ENCODE data around the gene GPRC6A. TPM values are rescaled to one million over a fixed set of nuclear protein-coding genes. Genes with fewer than 3 reads are reported as not detected.
"Not testable (repeated sequence)": the region's sequence is repeated elsewhere in the genome, so short reads cannot be mapped to it uniquely, and the experiment has no call there.

Gene GPRC6A
- not detected for polyA plus RNA-seq

GRCh38 chr6:116828983-116829382 lies at the start of gene GPRC6A:
TSS of gene GPRC6A (minus strand) at chr6:116829083. CDS start at chr6:116829013, 70 bp downstream.
- H3K36me3 Mint-ChIP-seq: no peaks in the 10 kb centered on the region
- H3K27me3 Mint-ChIP-seq (ENCODE audit: low read depth in 3 of 3): peaks cover 0 to 2% (median 0%) of the 10 kb centered on the region in 3 donors
- no peak within 1 kb of the TSS for H3K4me3 Mint-ChIP-seq
- H3K9me3 Mint-ChIP-seq: peaks cover 0 to 1% (median 0%) of the 10 kb centered on the region in 6 donors
- no peak for DNase-seq
- H3K4me1 Mint-ChIP-seq: no peaks in the 10 kb centered on the region
- H3K27ac Mint-ChIP-seq: no peak within 1 kb of the TSS

- Mint-ChIP-seq H3K9me3 (peaks cover 2 to 21% (median 10%) of the 10 kb centered on the region in 6 donors), H3K4me1 (no peaks in the 10 kb centered on the region), H3K27ac (no peak overlapping the region), H3K36me3 (no peaks in the 10 kb centered on the region), H3K27me3 (ENCODE audit: low read depth in 3 of 3) (peaks cover 0 to 21% (median 8%) of the 10 kb centered on the region in 3 donors), H3K4me3 (no peak overlapping the region)
- no peak for DNase-seq
These were observed 48.9 kb upstream of the GPRC6A start for GRCh38 chr6:116877743-116878142.

GRCh38 chr6:116876635-116877611 lies 48.0 kb upstream of the GPRC6A start, which contains the start of gene RFX6:
TSS of gene RFX6 (plus strand) at chr6:116877242. CDS start at chr6:116877276, 34 bp downstream.
- peaks cover 2 to 21% (median 12%) of the 10 kb centered on the region in 6 donors for H3K9me3 Mint-ChIP-seq
- no peak within 1 kb of the TSS for H3K27ac Mint-ChIP-seq
- H3K4me1 Mint-ChIP-seq: no peaks in the 10 kb centered on the region
- H3K4me3 Mint-ChIP-seq: peak within 1 kb of the TSS in 2 of 5 donors; percentile 23 to 28
- no peak for DNase-seq
- peaks cover 0 to 25% (median 8%) of the 10 kb centered on the region in 3 donors for H3K27me3 Mint-ChIP-seq (ENCODE audit: low read depth in 3 of 3)
- peaks cover 0 to 4% (median 0%) of the 10 kb centered on the region in 3 donors for H3K36me3 Mint-ChIP-seq

- H3K4me1 Mint-ChIP-seq: no peaks in the 10 kb centered on the region
- DNase-seq: no peak
- peaks cover 0 to 25% (median 8%) of the 10 kb centered on the region in 3 donors for H3K27me3 Mint-ChIP-seq (ENCODE audit: low read depth in 3 of 3)
- H3K9me3 Mint-ChIP-seq: peaks cover 4 to 21% (median 12%) of the 10 kb centered on the region in 6 donors
- H3K36me3 Mint-ChIP-seq: peaks cover 0 to 4% (median 0%) of the 10 kb centered on the region in 3 donors
- H3K4me3 Mint-ChIP-seq: peak overlapping the region in 2 of 5 donors; percentile 11 to 28
- H3K27ac Mint-ChIP-seq: no peak overlapping the region
These were observed 47.2 kb upstream of the GPRC6A start for GRCh38 chr6:116876107-116876506.

- DNase-seq: no peak
- Mint-ChIP-seq H3K27ac (no peak overlapping the region), H3K9me3 (peaks cover 6 to 26% (median 13%) of the 10 kb centered on the region in 6 donors), H3K36me3 (peaks cover 0 to 4% (median 0%) of the 10 kb centered on the region in 3 donors), H3K4me3 (no peak overlapping the region), H3K27me3 (ENCODE audit: low read depth in 3 of 3) (peaks cover 0 to 25% (median 7%) of the 10 kb centered on the region in 3 donors), H3K4me1 (no peaks in the 10 kb centered on the region)
These were observed 43.9 kb upstream of the GPRC6A start for GRCh38 chr6:116872771-116873170.

GRCh38 chr6:116866281-116866871 lies 37.5 kb upstream of the GPRC6A start:
- Mint-ChIP-seq H3K9me3 (peaks cover 0 to 16% (median 5%) of the 10 kb centered on the region in 6 donors), H3K27ac (no peak overlapping the region), H3K27me3 (ENCODE audit: low read depth in 3 of 3) (peaks cover 0 to 3% (median under 1%) of the 10 kb centered on the region in 3 donors), H3K4me1 (no peaks in the 10 kb centered on the region), H3K4me3 (no peak overlapping the region), H3K36me3 (no peaks in the 10 kb centered on the region)
- DNase-seq: no peak

- peaks cover 0 to 4% (median 1%) of the 10 kb centered on the region in 3 donors for H3K27me3 Mint-ChIP-seq (ENCODE audit: low read depth in 3 of 3)
- peaks cover 4 to 45% (median 14%) of the 10 kb centered on the region in 6 donors for H3K9me3 Mint-ChIP-seq
- no peaks in the 10 kb centered on the region for H3K4me1 Mint-ChIP-seq
- no peak overlapping the region for H3K27ac Mint-ChIP-seq
- no peak for DNase-seq
- no peaks in the 10 kb centered on the region for H3K36me3 Mint-ChIP-seq
- no peak overlapping the region for H3K4me3 Mint-ChIP-seq
These were observed 30.4 kb upstream of the GPRC6A start for GRCh38 chr6:116859264-116859663.

- Mint-ChIP-seq H3K36me3 (no peaks in the 10 kb centered on the region), H3K27me3 (ENCODE audit: low read depth in 3 of 3) (peaks cover 0 to 6% (median 1%) of the 10 kb centered on the region in 3 donors), H3K4me3 (no peak overlapping the region), H3K4me1 (no peaks in the 10 kb centered on the region), H3K9me3 (peaks cover 4 to 45% (median 13%) of the 10 kb centered on the region in 6 donors), H3K27ac (no peak overlapping the region)
- DNase-seq: no peak
These were observed 29.2 kb upstream of the GPRC6A start for GRCh38 chr6:116858060-116858459.

- DNase-seq: no peak
- H3K27me3 Mint-ChIP-seq (ENCODE audit: low read depth in 3 of 3): no peaks in the 10 kb centered on the region
- no peaks in the 10 kb centered on the region for H3K4me1 Mint-ChIP-seq
- no peak overlapping the region for H3K27ac Mint-ChIP-seq
- H3K4me3 Mint-ChIP-seq: no peak overlapping the region
- peaks cover 0 to 8% (median 3%) of the 10 kb centered on the region in 6 donors for H3K9me3 Mint-ChIP-seq
- H3K36me3 Mint-ChIP-seq: no peaks in the 10 kb centered on the region
These were observed 18.3 kb upstream of the GPRC6A start for GRCh38 chr6:116847227-116847626.

GRCh38 chr6:116842459-116842858 lies 13.6 kb upstream of the GPRC6A start:
- Mint-ChIP-seq H3K4me3 (no peak overlapping the region), H3K36me3 (no peaks in the 10 kb centered on the region), H3K27me3 (ENCODE audit: low read depth in 3 of 3) (no peaks in the 10 kb centered on the region), H3K4me1 (no peaks in the 10 kb centered on the region), H3K27ac (no peak overlapping the region), H3K9me3 (peaks cover 0 to 4% (median under 1%) of the 10 kb centered on the region in 6 donors)
- no peak for DNase-seq

GRCh38 chr6:116840091-116840490 lies 11.2 kb upstream of the GPRC6A start:
- H3K27me3 Mint-ChIP-seq (ENCODE audit: low read depth in 3 of 3): peaks cover 0 to 3% (median 2%) of the 10 kb centered on the region in 3 donors
- DNase-seq: no peak
- peaks cover 0 to 13% (median 3%) of the 10 kb centered on the region in 6 donors for H3K9me3 Mint-ChIP-seq
- no peaks in the 10 kb centered on the region for H3K36me3 Mint-ChIP-seq
- no peak overlapping the region for H3K4me3 Mint-ChIP-seq
- no peak overlapping the region for H3K27ac Mint-ChIP-seq
- no peaks in the 10 kb centered on the region for H3K4me1 Mint-ChIP-seq

GRCh38 chr6:116836606-116837342 lies 7.9 kb upstream of the GPRC6A start:
- Mint-ChIP-seq H3K9me3 (peaks cover 0 to 13% (median 3%) of the 10 kb centered on the region in 6 donors), H3K36me3 (no peaks in the 10 kb centered on the region), H3K4me1 (no peaks in the 10 kb centered on the region), H3K27ac (no peak overlapping the region), H3K27me3 (ENCODE audit: low read depth in 3 of 3) (peaks cover 0 to 3% (median 2%) of the 10 kb centered on the region in 3 donors), H3K4me3 (no peak overlapping the region)
- DNase-seq: no peak

- peaks cover 0 to 13% (median 2%) of the 10 kb centered on the region in 6 donors for H3K9me3 Mint-ChIP-seq
- H3K27ac Mint-ChIP-seq; H3K36me3 Mint-ChIP-seq; H3K4me1 Mint-ChIP-seq; DNase-seq; H3K27me3 Mint-ChIP-seq (ENCODE audit: low read depth in 3 of 3); H3K4me3 Mint-ChIP-seq: not testable (repeated sequence)
These were observed 5.6 kb upstream of the GPRC6A start for GRCh38 chr6:116834526-116834925.
